ENCODE measurements around the gene FCRL3.

FCRL3 gene

DNA sequence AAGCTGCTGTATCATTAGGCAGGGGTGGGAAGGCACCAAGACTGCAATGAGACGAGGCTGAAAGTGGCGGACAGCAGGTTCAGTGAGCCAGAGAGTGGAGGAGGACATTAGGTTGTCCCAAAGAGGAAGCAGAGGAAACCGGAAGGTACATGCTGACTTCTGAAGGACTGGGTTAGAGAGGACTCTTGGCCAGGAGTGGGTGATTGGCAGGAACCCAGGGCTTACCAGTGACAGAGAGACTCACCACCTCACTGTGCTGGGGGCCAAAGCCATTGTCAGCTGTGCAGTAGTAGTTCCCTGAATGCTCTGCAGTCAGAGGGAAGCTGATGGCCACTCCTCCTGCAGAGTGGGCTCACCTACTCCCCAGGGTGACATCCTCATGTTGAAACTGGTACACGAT is 60.8 kb downstream of the FCRL3 start:
- ChIA-PET POLR2A (no interaction called here), CTCF (no interaction called here)
- no peak for DNase-seq (ENCODE audit: extremely low spot score)
- TF ChIP-seq FOXA1 (IDR thresholded peaks at IDR 0.05) (no peak), LEF1 (IDR thresholded peaks at IDR 0.05; ENCODE audit: borderline replicate concordance) (no peak), FOXK2 (IDR thresholded peaks at IDR 0.05) (no peak), CTBP1 (IDR thresholded peaks at IDR 0.05; ENCODE audit: borderline replicate concordance) (no peak)

DNA sequence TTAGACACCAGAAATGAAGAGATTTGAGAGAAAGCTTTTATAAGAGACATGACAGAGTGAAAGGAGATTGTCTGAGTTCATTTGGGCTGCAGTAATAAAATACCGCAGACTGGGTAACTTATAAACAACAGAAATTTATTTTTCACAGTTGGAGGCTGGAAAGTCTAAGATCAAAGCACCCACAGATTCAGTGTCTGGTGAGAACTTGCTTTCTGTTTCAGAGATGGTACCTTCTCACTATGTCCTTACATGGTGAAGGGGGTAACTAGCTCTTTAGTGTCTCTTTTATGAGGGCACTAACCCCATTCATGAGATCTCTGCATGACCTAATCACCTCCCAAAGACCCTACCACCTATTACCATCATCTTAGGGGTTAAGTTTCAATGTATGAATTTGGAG is 71.8 kb downstream of the FCRL3 start:
- DNase-seq (ENCODE audit: extremely low spot score) = no peak
- ChIA-PET CTCF (no interaction called here), POLR2A (no interaction called here)
- TF ChIP-seq PKNOX1 (IDR thresholded peaks at IDR 0.05) (no peak), FOXA1 (IDR thresholded peaks at IDR 0.05) (no peak), L3MBTL2 (conservative IDR thresholded peaks at IDR 0.05) (no peak), NFRKB (IDR thresholded peaks at IDR 0.05) (no peak), ELF4 (IDR thresholded peaks at IDR 0.05) (no peak), SP1 (IDR thresholded peaks at IDR 0.05) (no peak), FOXM1 (IDR thresholded peaks at IDR 0.05; ENCODE audit: borderline replicate concordance) (no peak), TARDBP (IDR thresholded peaks at IDR 0.05) (no peak), SUZ12 (IDR thresholded peaks at IDR 0.05) (no peak), ZNF384 (IDR thresholded peaks at IDR 0.05) (no peak), CTBP1 (IDR thresholded peaks at IDR 0.05; ENCODE audit: borderline replicate concordance) (no peak), LEF1 (IDR thresholded peaks at IDR 0.05; ENCODE audit: borderline replicate concordance) (no peak), BHLHE40 (IDR thresholded peaks at IDR 0.05; ENCODE audit: borderline replicate concordance) (no peak), HDGF (IDR thresholded peaks at IDR 0.05; ENCODE audit: borderline replicate concordance) (no peak), FOXK2 (IDR thresholded peaks at IDR 0.05) (no peak)
